ENCODE data around the gene CEACAM8. TPM values are rescaled to one million over a fixed set of nuclear protein-coding genes. Genes with fewer than 3 reads are reported as not detected.
"Not testable (repeated sequence)": the region's sequence is repeated elsewhere in the genome, so short reads cannot be mapped to it uniquely, and the experiment has no call there.

Gene CEACAM8
- total RNA-seq, 1 donor from 2014 or later, result not detected

DNA sequence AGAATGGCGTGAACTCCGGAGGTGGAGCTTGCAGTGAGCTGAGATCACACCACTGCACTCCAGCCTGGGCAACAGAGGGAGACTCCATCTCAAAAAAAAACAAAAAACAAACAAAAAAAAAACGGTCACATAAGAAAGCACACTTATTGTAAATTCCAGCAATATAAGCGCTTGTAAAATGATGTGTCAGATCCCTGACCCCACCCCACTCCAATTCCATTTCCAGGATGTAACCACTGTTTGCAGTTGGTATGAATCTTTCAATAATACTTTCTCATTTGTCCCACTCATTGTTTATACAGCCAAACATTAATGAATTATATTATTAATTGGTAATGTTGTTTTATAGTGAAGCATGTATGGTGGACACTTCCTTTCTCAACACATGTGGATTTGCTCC lies 50.6 kb downstream of the CEACAM8 start:
- DNase-seq (ENCODE audit: low spot score), result no peak

DNA sequence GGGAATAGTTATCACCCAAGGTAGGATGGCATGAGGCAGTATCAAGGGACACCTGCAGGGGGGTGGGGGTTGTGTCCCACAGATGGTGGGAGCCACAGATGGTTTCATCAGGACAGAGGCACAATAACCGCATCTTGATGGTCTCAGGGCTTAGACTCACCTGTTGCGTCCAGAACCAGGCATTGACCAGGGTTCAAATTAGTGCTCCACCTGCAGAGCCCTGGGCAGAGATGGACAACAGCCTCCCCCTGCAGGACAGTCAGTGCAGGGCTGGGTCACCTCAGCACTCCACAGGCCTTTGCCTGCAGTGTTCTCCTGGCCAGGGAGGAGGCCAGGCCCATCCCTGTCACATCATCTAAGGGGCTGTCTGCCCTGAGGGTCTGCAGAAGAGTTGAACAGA lies 51.9 kb downstream of the CEACAM8 start:
- no peak for DNase-seq (ENCODE audit: low spot score)

DNA sequence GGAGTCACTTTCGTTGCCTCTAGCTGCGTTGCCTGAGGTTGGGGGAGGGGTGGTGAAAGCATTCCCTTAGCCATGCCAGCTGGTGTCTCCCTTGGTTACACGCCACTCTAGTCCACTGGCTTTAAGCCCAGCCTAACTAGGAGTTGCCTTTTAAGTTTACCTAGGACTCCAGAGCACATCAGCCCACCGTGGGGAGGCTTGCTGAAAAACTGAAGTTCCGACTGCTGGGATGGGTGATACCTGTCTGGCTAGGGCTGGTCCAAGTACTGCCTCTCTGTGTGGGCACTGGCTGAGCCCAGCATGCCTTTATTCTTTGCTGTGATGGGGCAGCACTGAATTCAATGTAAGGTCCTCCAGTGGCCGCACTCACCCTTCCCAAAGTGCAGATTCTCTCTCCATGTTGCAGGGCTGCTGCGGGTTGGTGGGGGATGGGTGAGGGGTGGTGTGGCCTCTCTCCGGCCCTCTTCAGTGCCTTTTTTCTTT lies 54.6 kb downstream of the CEACAM8 start:
- no peak for DNase-seq (ENCODE audit: low spot score)

DNA sequence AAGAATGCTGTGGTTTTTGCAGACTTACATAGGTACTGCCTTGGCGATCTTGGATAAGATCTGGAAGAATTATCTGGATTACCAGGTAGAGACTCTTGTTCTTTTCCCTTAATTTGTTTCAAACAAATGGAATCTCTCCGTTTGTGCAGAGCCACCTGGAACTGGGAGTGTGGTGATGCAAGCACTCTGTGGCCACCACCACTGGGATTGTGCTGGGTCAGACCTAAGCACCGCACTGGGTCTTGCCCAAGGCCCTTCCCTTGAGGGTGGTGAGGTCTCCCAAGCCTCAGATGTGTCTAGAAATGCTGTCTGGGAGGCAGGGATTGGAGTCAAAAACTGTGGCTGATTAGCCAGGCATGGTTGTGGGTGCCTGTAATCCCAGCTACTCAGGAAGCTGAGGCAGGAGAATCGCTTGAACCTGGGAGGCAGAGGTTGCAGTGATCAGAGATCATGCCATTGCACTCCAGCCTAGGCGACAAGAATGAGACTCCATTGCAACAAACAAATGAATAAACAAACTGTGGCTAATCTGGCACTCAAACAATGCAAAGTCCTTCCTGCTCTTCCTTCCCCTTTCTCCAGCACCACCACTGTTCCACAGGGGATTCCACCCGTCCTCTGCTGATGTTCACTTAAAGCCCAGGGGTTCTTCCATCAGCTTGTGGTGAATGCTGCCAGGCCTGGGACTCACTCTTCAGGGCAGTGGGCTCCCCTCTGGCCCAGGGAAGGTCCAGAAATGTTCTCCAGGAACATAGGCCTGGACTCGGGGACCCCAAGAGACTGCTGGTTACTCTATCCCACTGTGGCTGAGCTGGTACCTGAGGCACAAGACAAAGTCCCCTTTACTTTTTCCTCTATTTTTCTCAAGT lies 55.6 kb downstream of the CEACAM8 start:
- DNase-seq (ENCODE audit: low spot score), result no peak

DNA sequence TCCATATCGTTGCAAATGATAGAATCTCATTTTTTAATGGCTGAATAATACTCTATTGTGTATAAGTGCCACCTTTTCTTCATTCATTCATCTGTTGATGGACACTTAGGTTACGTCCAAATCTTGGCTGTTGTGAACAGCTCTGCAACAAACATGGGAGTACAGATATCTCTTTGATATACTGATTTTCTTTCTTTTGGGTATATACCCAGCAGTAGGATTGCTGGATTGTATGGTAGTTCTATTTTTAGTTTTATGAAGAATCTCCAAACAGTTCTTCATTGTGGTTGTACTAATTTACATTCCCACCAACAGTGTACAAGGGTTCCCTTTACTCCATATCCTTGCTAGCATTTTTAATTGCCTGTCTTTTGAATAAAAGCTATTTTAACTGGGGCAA lies 59.4 kb downstream of the CEACAM8 start:
- DNase-seq (ENCODE audit: low spot score), result not testable (repeated sequence)

DNA sequence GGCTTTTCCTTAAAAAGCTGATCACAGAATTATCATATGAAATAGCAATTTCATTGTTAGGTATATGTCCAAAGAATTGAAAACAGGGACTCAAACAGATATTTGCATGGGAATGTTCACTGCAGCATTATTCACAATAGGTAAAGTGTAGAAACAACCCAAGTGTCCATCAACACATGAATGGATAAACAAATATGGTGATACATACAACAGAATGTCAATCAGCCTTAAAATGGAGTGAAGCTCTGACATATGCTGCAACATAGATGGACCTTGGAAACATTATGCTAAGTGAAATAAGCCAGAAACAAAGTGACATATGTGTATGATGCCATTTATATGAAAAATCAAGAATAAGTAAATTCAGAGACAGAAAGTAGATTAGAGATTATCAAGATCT lies 60.3 kb downstream of the CEACAM8 start:
- DNase-seq (ENCODE audit: low spot score), result no peak

DNA sequence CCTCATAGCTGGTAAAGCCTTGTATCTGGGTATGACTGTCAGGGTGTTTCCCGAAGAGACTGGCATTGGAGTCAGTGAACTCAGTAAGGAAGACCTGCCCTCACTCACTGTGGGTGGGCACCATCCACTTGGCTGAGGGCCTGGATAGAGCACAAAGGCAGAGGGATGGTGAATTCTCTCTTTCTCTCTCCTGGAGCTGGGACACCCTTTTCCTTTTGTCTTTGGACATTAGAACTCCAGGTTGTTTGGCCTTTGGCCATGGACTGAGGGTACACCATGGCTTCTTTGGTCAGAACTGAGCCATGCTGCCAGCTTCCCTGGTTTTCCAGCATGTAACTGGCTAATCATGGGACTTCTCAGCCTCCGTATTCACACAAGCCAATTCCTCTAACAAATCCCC lies 61.8 kb downstream of the CEACAM8 start:
- DNase-seq (ENCODE audit: low spot score), result no peak

DNA sequence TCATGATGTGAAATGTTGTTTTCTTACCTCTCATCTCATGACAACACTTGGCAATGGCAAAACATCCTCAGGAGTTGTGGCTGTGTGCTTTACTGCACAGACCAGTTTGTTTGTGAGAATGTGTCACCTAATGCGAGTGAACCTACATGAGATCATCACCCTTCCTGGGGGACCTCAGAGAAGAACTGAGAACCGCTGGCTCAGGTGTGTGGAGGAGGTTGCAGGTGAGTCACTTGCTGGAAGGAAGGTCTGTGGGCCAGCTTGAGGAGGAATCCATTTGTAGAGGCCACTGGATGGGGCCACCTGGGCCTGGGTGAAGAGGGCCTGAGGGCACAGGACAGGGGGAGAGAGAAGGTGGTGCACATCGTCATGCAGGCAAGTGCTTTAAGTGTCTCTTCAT lies 63.4 kb downstream of the CEACAM8 start:
- DNase-seq (ENCODE audit: low spot score), result no peak

Other genes starting within 250 kb of the CEACAM8 start
- 5.3 TPM for gene CNFN, start 204.6 kb downstream of the CEACAM8 start, total RNA-seq
- 23.6 TPM for gene LIPE, start 167.5 kb downstream of the CEACAM8 start, total RNA-seq
- 77.8 TPM for gene CXCL17, start 152.0 kb downstream of the CEACAM8 start, total RNA-seq
- 21.6 TPM for gene CEACAM1, start 66.4 kb downstream of the CEACAM8 start, total RNA-seq
- not detected for gene PSG3, start 145.6 kb upstream of the CEACAM8 start, total RNA-seq
- gene PSG8, start 170.8 kb upstream of the CEACAM8 start, total RNA-seq, result not detected